Measurements from ENCODE around the gene SIRT7. TPM values are rescaled to one million over a fixed set of nuclear protein-coding genes. Genes with fewer than 3 reads are reported as not detected.

SIRT7 gene
- total RNA-seq, 1 experiment from 2014 or later: 24.2 TPM

DNA sequence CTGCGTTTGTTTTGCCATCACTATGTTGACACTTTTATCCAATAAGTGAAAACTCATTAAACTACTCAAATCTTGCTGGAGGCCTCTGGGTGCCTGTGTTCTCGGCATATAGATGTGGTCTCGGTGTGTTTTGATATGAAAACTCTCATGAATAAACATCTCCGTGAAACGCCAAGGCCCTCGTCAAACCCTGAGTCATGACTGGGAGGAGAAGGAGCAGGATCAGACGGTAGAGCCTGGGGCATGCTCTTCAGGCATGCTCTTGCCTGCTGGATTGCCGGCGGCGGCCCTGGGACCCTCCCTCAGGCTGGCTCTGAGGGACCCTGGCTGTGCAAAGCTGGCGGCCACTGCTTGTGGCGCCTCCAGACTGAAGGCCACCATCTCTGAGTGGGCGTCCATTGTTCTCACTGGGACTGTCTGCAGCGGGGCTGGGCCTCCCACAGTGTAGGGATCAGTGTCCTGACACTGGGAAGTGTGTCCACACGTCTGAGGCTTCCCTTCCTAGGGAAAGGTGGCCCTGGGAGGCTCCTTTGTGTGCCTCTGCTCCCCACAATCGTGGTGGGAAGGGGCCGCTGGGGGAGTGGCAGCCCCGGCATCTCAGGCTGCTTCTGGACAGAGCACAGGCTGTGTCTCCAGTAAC lies 17.7 kb downstream of the SIRT7 start (continued):
- TF ChIP-seq CREM (CRISPR knock-in tag; IDR thresholded peaks at IDR 0.05) (no peak), ZNF263 (CRISPR knock-in tag; IDR thresholded peaks at IDR 0.05; ENCODE audit: low read depth) (no peak), ZNF532 (CRISPR knock-in tag; IDR thresholded peaks at IDR 0.05; ENCODE audit: borderline replicate concordance) (no peak), ZNF317 (CRISPR knock-in tag; IDR thresholded peaks at IDR 0.05; ENCODE audit: borderline replicate concordance, low read depth) (no peak), SMAD4 (CRISPR knock-in tag; IDR thresholded peaks at IDR 0.05) (no peak), NR2C2 (CRISPR knock-in tag; IDR thresholded peaks at IDR 0.05) (no peak), GABPB1 (CRISPR knock-in tag; IDR thresholded peaks at IDR 0.05) (no peak)

DNA sequence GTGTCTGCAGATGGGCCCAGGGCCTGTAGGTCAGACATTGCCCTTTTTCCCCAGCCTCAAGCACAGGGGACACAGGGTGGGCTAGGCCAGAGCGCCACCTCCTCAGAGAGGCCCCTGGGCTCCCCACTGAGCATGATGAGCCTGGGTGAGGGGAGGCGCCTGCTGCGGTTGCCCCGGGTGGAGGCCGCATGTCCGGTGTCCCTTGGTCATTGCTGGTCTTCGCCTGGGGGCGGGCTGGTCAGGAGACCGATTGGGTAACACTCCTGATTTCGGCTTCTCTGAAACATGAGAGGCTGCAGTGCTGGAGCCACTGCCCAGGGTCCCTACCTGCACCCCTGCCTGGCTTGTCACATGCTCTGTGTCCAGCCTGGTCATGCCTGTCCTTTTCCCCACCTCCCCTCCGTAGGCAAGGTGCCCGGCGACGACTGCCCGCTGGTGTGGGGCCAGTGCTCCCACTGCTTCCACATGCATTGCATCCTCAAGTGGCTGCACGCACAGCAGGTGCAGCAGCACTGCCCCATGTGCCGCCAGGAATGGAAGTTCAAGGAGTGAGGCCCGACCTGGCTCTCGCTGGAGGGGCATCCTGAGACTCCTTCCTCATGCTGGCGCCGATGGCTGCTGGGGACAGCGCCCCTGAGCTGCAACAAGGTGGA lies 18.3 kb downstream of the SIRT7 start:
- CTCF ChIA-PET: no interaction called here
- TF ChIP-seq, protein P1, sequence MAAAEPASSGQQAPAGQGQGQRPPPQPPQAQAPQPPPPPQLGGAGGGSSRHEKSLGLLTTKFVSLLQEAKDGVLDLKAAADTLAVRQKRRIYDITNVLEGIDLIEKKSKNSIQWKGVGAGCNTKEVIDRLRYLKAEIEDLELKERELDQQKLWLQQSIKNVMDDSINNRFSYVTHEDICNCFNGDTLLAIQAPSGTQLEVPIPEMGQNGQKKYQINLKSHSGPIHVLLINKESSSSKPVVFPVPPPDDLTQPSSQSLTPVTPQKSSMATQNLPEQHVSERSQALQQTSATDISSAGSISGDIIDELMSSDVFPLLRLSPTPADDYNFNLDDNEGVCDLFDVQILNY (CRISPR knock-in tag; IDR thresholded peaks at IDR 0.05): no peak
- TF ChIP-seq AR (CRISPR knock-in tag; IDR thresholded peaks at IDR 0.05) (no peak), SP1 (CRISPR knock-in tag; conservative IDR thresholded peaks at IDR 0.05) (no peak)
- TF ChIP-seq, protein P2, sequence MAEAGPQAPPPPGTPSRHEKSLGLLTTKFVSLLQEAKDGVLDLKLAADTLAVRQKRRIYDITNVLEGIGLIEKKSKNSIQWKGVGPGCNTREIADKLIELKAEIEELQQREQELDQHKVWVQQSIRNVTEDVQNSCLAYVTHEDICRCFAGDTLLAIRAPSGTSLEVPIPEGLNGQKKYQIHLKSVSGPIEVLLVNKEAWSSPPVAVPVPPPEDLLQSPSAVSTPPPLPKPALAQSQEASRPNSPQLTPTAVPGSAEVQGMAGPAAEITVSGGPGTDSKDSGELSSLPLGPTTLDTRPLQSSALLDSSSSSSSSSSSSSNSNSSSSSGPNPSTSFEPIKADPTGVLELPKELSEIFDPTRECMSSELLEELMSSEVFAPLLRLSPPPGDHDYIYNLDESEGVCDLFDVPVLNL (CRISPR knock-in tag; IDR thresholded peaks at IDR 0.05; ENCODE audit: borderline replicate concordance, low read depth): no peak
- H3K36me3 Mint-ChIP-seq: peaks cover 24% of the 10 kb centered on the region
- peaks cover 13% of the 10 kb centered on the region for H3K27me3 Mint-ChIP-seq (ENCODE audit: low read depth)
- no peak for ATAC-seq
- no peak overlapping the region for H3K27ac Mint-ChIP-seq
- no peaks in the 10 kb centered on the region for H3K4me1 Mint-ChIP-seq
- no peak for DNase-seq (ENCODE audit: low spot score)
- no peak overlapping the region for H3K4me3 Mint-ChIP-seq
- POLR2A ChIA-PET: no interaction called here
- no peaks in the 10 kb centered on the region for H3K9me3 Mint-ChIP-seq

DNA sequence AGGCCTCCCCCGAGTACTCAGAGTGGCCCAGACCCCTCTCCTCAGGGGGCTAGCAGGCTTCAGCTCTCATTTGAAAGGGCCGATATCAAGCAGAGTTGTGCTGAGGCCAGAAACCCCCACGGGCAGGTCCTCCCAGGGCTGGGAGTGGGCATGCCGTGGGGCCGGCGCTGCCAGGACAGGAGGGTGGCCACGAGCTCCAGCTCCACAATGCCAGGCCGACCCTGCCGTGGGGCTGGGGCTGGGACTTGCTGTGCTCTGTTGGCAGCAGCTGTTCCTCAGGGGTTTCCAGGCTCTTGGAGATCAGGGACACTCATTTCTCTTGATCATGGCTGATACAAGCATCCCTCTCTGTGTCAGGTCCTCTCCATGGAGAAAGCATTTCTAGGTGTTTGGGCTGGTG lies 19.1 kb downstream of the SIRT7 start:
- ChIA-PET POLR2A (no interaction called here), CTCF (no interaction called here)
- Mint-ChIP-seq H3K27ac (no peak overlapping the region), H3K4me1 (no peaks in the 10 kb centered on the region), H3K36me3 (peaks cover 24% of the 10 kb centered on the region), H3K9me3 (no peaks in the 10 kb centered on the region), H3K27me3 (ENCODE audit: low read depth) (peaks cover 13% of the 10 kb centered on the region), H3K4me3 (no peak overlapping the region)
- no peak for DNase-seq (ENCODE audit: low spot score)
- no peak for TF ChIP-seq ZBTB21 (CRISPR knock-in tag; IDR thresholded peaks at IDR 0.05; ENCODE audit: borderline replicate concordance)
- ATAC-seq: no peak
